GM18867 (cell line): Measurements from ENCODE around the gene HPS1.

Source experiments
- ATAC-seq: cut with Tn5 transposase; IDR thresholded peaks from one replicate; pipeline ENCODE4 v1.9.1; 2021; ENCODE audit warnings: mild to moderate bottlenecking, moderate library complexity; ENCODE audit not compliant: unreplicated experiment

Gene HPS1

GRCh38 chr10:98446661-98447221, at the start of gene HPS1:
Gene HPS1 (minus strand): TSS chr10:98446935. CDS start chr10:98443240, 3,695 bp downstream.
- ATAC-seq = peak; percentile 89

- ATAC-seq = no peak
These were observed 46.0 kb upstream of the HPS1 start for GRCh38 chr10:98492763-98493162.

GRCh38 chr10:98489561-98490481, 43.1 kb upstream of the HPS1 start:
- ATAC-seq = no peak

GRCh38 chr10:98488669-98489430, 42.1 kb upstream of the HPS1 start:
- no peak for ATAC-seq

GRCh38 chr10:98487649-98488048, 40.9 kb upstream of the HPS1 start:
- ATAC-seq = no peak

GRCh38 chr10:98486421-98486820, 39.7 kb upstream of the HPS1 start:
- no peak for ATAC-seq

GRCh38 chr10:98485959-98486358, 39.2 kb upstream of the HPS1 start:
- ATAC-seq = no peak

GRCh38 chr10:98483658-98484057, 36.9 kb upstream of the HPS1 start:
- ATAC-seq = no peak

- ATAC-seq = no peak
These were observed 35.4 kb upstream of the HPS1 start for GRCh38 chr10:98482096-98482495.

- ATAC-seq = no peak
These were observed 34.7 kb upstream of the HPS1 start for GRCh38 chr10:98481404-98481945.

- ATAC-seq = peak; percentile 43
These were observed 31.9 kb upstream of the HPS1 start for GRCh38 chr10:98478430-98479222.

GRCh38 chr10:98477861-98478260, 31.1 kb upstream of the HPS1 start:
- no peak for ATAC-seq

GRCh38 chr10:98474628-98475027, 27.9 kb upstream of the HPS1 start:
- ATAC-seq = peak; percentile 59

GRCh38 chr10:98472196-98472595, 25.5 kb upstream of the HPS1 start:
- ATAC-seq = no peak

- ATAC-seq = no peak
These were observed 24.1 kb upstream of the HPS1 start for GRCh38 chr10:98470850-98471249.

GRCh38 chr10:98469001-98469931, 22.5 kb upstream of the HPS1 start:
- no peak for ATAC-seq

GRCh38 chr10:98467506-98468318, 21.0 kb upstream of the HPS1 start:
- ATAC-seq = peak; percentile 96

GRCh38 chr10:98466861-98467505, 20.2 kb upstream of the HPS1 start:
- ATAC-seq = no peak
